Activated T-cell treated with anti-CD3 and anti-CD28 coated beads, Interleukin-2, amount 50 U/mL, for 24 hours (primary cell): ENCODE measurements around the gene TMEM59L.

Experiments used
- DNase-seq: peaks from one replicate; pipeline ENCODE4 v3.0.0-alpha.2; 2020
- H3K27ac Mint-ChIP-seq: 2 replicates; pipeline ENCODE4 v1.8.0; 2020; ENCODE audit warnings: mild to moderate bottlenecking, mixed read lengths
- H3K27me3 Mint-ChIP-seq: 2 replicates; pipeline ENCODE4 v1.8.0; 2020; ENCODE audit warnings: mixed read lengths
- H3K36me3 Mint-ChIP-seq: 2 replicates; pipeline ENCODE4 v1.8.0; 2020; ENCODE audit warnings: low read depth, mixed read lengths
- H3K4me1 Mint-ChIP-seq: 2 replicates; pipeline ENCODE4 v1.8.0; 2020; ENCODE audit warnings: low read depth, mixed read lengths
- H3K4me3 Mint-ChIP-seq: 2 replicates; pipeline ENCODE4 v1.8.0; 2020; ENCODE audit warnings: mild to moderate bottlenecking, moderate library complexity, mixed read lengths
- H3K9me3 Mint-ChIP-seq: 2 replicates; pipeline ENCODE4 v1.8.0; 2020; ENCODE audit warnings: mixed read lengths

TMEM59L gene

GRCh38 chr19:18601875-18602274 lies 10.8 kb upstream of the TMEM59L start:
- Mint-ChIP-seq H3K4me1 (peaks cover 4% of the 10 kb centered on the region), H3K4me3 (no peak overlapping the region), H3K27ac (no peak overlapping the region), H3K36me3 (no peaks in the 10 kb centered on the region), H3K9me3 (no peaks in the 10 kb centered on the region), H3K27me3 (peaks cover 52% of the 10 kb centered on the region)
- no peak for DNase-seq

GRCh38 chr19:18603255-18603957 lies 9.3 kb upstream of the TMEM59L start:
- H3K27ac Mint-ChIP-seq, result no peak overlapping the region
- H3K4me3 Mint-ChIP-seq, result no peak overlapping the region
- DNase-seq, result no peak
- H3K27me3 Mint-ChIP-seq, result peaks cover 67% of the 10 kb centered on the region
- H3K4me1 Mint-ChIP-seq, result peaks cover 10% of the 10 kb centered on the region
- H3K9me3 Mint-ChIP-seq, result no peaks in the 10 kb centered on the region
- H3K36me3 Mint-ChIP-seq, result no peaks in the 10 kb centered on the region

- peaks cover 10% of the 10 kb centered on the region for H3K4me1 Mint-ChIP-seq
- no peaks in the 10 kb centered on the region for H3K36me3 Mint-ChIP-seq
- no peak for DNase-seq
Measured at GRCh38 chr19:18603958-18604819, 8.5 kb upstream of the TMEM59L start.

GRCh38 chr19:18604820-18605159 lies 7.9 kb upstream of the TMEM59L start:
- Mint-ChIP-seq H3K27me3 (peaks cover 76% of the 10 kb centered on the region), H3K4me1 (peaks cover 10% of the 10 kb centered on the region), H3K36me3 (no peaks in the 10 kb centered on the region), H3K4me3 (no peak overlapping the region), H3K9me3 (no peaks in the 10 kb centered on the region), H3K27ac (no peak overlapping the region)
- DNase-seq, result no peak

More at GRCh38 chr19:18603958-18604819, 8.5 kb upstream of the TMEM59L start:
- no peak overlapping the region for H3K4me3 Mint-ChIP-seq
- H3K27ac Mint-ChIP-seq, result no peak overlapping the region
- H3K9me3 Mint-ChIP-seq, result no peaks in the 10 kb centered on the region
- peaks cover 75% of the 10 kb centered on the region for H3K27me3 Mint-ChIP-seq

GRCh38 chr19:18605196-18605545 lies 7.5 kb upstream of the TMEM59L start:
- Mint-ChIP-seq H3K27me3 (peaks cover 77% of the 10 kb centered on the region), H3K36me3 (no peaks in the 10 kb centered on the region), H3K4me3 (no peak overlapping the region), H3K4me1 (peaks cover 10% of the 10 kb centered on the region), H3K9me3 (no peaks in the 10 kb centered on the region), H3K27ac (no peak overlapping the region)
- DNase-seq, result no peak

GRCh38 chr19:18605546-18606280 lies 7.0 kb upstream of the TMEM59L start:
- H3K4me1 Mint-ChIP-seq, result peaks cover 10% of the 10 kb centered on the region
- H3K36me3 Mint-ChIP-seq, result no peaks in the 10 kb centered on the region
- H3K27me3 Mint-ChIP-seq, result peaks cover 81% of the 10 kb centered on the region
- H3K27ac Mint-ChIP-seq, result no peak overlapping the region
- no peaks in the 10 kb centered on the region for H3K9me3 Mint-ChIP-seq
- no peak overlapping the region for H3K4me3 Mint-ChIP-seq
- no peak for DNase-seq

- Mint-ChIP-seq H3K36me3 (no peaks in the 10 kb centered on the region), H3K9me3 (no peaks in the 10 kb centered on the region), H3K27ac (no peak within 1 kb of the TSS), H3K27me3 (peaks cover 80% of the 10 kb centered on the region), H3K4me3 (no peak within 1 kb of the TSS), H3K4me1 (peaks cover 14% of the 10 kb centered on the region)
- no peak for DNase-seq
Measured at GRCh38 chr19:18606281-18607225, 6.1 kb upstream of the TMEM59L start, which contains the start of gene CRLF1. CRLF1 (minus strand) TSS chr19:18606799; CDS start chr19:18606656, 143 bp downstream.

GRCh38 chr19:18607226-18608101 lies 5.2 kb upstream of the TMEM59L start:
- Mint-ChIP-seq H3K4me1 (peaks cover 21% of the 10 kb centered on the region), H3K9me3 (no peaks in the 10 kb centered on the region), H3K27me3 (peaks cover 79% of the 10 kb centered on the region), H3K4me3 (no peak overlapping the region), H3K36me3 (no peaks in the 10 kb centered on the region), H3K27ac (no peak overlapping the region)
- DNase-seq, result no peak

GRCh38 chr19:18608102-18608804 lies 4.4 kb upstream of the TMEM59L start:
- Mint-ChIP-seq H3K36me3 (no peaks in the 10 kb centered on the region), H3K27me3 (peaks cover 76% of the 10 kb centered on the region), H3K9me3 (no peaks in the 10 kb centered on the region), H3K4me3 (no peak overlapping the region), H3K4me1 (peaks cover 23% of the 10 kb centered on the region), H3K27ac (no peak overlapping the region)
- DNase-seq, result no peak

- no peaks in the 10 kb centered on the region for H3K36me3 Mint-ChIP-seq
- no peaks in the 10 kb centered on the region for H3K9me3 Mint-ChIP-seq
- H3K27ac Mint-ChIP-seq, result no peak overlapping the region
- H3K4me1 Mint-ChIP-seq, result peaks cover 24% of the 10 kb centered on the region
- no peak for DNase-seq
- H3K4me3 Mint-ChIP-seq, result no peak overlapping the region
- H3K27me3 Mint-ChIP-seq, result peaks cover 80% of the 10 kb centered on the region
Measured at GRCh38 chr19:18608805-18609716, 3.6 kb upstream of the TMEM59L start.

- Mint-ChIP-seq H3K4me1 (peaks cover 24% of the 10 kb centered on the region), H3K36me3 (no peaks in the 10 kb centered on the region), H3K27me3 (peaks cover 80% of the 10 kb centered on the region), H3K4me3 (no peak overlapping the region), H3K27ac (no peak overlapping the region), H3K9me3 (no peaks in the 10 kb centered on the region)
- no peak for DNase-seq
Measured at GRCh38 chr19:18609717-18610051, 3.0 kb upstream of the TMEM59L start.

- no peak for DNase-seq
- Mint-ChIP-seq H3K36me3 (no peaks in the 10 kb centered on the region), H3K4me3 (no peak overlapping the region), H3K4me1 (peaks cover 24% of the 10 kb centered on the region), H3K9me3 (no peaks in the 10 kb centered on the region), H3K27ac (no peak overlapping the region), H3K27me3 (peaks cover 79% of the 10 kb centered on the region)
Measured at GRCh38 chr19:18610245-18610555, 2.5 kb upstream of the TMEM59L start.
